ENCODE data around the gene PPFIA1.

- TF ChIP-seq EZH2 (IDR thresholded peaks at IDR 0.05): no peak
- TF ChIP-seq POLR2AphosphoS5 (IDR thresholded peaks at IDR 0.05; ENCODE audit: borderline replicate concordance, low read depth, low read length): no peak
Observed at GRCh38 chr11:70328556-70328955, 58.1 kb downstream of the PPFIA1 start.

Measured in SK-N-MC (cell line).